Hepatocyte (in vitro differentiated cells): Measurements from ENCODE around the gene DNAJB5.

Experiments used
- CTCF ChIP-seq: fragments of 200-600 bp; sonication (generic); IDR thresholded peaks from 2 replicates; pipeline ENCODE4 v1.5.1; 2016; ENCODE audit warnings: antibody characterized with exemption, mild to moderate bottlenecking; ENCODE audit not compliant: poor library complexity
- EZH2 ChIP-seq: fragments of 200-600 bp; sonication (generic); IDR thresholded peaks from 2 replicates; pipeline ENCODE4 v1.6.1; 2016; ENCODE audit warnings: antibody characterized with exemption, mild to moderate bottlenecking, borderline replicate concordance

GRCh38 chr9:34983209-34983608 lies 6.3 kb upstream of the DNAJB5 start:
- TF ChIP-seq CTCF (no peak), EZH2 (no peak)
